UCSD-AML1 (cell line): ENCODE measurements around the gene ZC3HAV1.
"Not testable (repeated sequence)": the region's sequence is repeated elsewhere in the genome, so short reads cannot be mapped to it uniquely, and the experiment has no call there.

Experiments
- DNase-seq: peaks from one replicate; lab custom pipeline; 2025; ENCODE audit not compliant: unreplicated experiment; lab: John Stamatoyannopoulos, UW

Gene ZC3HAV1

DNA sequence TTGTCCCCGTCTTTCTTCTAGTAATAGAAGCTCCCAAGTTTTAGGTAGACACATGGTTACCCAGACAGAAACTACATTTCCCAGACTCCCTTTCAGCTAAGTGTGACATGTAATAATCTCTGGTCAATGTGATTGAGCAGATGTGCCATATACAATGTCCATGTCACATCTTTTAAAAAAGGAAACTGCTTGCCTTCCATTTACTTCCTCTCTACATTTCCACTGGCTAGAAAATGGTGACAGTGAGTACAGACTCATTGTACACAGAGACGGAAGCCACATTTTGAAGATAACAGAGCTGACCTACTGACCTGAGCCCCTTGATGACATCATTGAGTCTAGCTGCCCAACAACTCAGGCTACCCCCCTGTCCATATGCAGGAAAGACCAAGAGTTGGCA lies 21.3 kb downstream of the ZC3HAV1 start:
- no peak for DNase-seq

- DNase-seq = no peak
Observed at GRCh38 chr7:139087212-139087611, 22.3 kb downstream of the ZC3HAV1 start.

DNA sequence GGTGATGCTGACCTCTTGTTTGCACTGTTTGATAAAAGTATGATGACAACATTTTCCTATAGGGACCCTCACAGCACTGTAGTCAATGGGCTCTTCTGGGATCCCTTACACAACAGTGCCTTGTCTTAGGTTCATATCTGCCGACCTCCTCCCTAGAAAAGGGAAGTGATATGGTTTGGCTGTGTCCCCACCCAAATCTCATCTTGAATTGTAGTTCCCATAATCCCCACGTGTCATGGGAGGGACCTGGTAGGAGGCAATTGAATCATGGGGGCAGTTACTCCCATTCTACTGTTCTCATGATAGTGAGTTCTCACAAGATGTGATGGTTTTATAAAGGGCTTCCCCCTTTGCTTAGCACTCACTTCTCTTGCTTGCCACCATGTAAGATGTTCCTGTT lies 23.1 kb downstream of the ZC3HAV1 start:
- DNase-seq = no peak

DNA sequence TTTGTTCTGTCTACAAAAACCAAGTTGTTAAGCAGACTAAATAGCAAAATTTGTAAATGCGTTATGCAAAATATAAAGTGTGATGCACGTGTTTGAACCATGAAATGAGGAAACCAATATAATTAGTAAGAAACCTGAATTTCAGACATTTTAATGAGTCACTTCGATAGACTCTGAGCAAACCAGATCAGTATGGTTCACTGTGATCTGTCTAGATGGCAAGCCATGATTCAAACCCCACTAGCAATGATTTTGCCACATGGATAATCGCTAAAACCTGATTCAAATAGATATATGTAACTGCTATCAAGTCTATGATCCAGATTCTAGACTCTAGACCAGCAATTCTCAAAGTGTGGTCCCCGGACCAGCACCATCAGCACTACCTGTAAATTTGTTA lies 24.8 kb downstream of the ZC3HAV1 start:
- no peak for DNase-seq

DNA sequence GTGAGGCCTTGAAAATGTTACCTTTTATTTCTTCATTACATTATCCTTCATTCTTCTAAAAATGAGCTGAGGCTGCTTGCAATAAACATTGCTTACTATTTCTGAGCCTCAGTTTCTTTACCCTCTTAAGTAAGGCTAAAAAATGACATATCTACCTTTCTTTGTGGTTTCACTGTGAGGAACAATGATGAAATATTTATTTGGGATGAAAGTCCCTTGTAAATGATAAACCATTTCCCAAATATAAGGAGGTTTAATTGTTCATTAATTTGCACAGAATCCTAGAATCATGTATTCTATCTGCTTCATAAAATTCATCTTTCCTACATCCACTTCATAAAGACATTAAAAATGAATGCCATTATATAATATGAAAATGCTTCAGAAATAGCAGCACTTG lies 27.9 kb downstream of the ZC3HAV1 start:
- no peak for DNase-seq

- no peak for DNase-seq
Observed at GRCh38 chr7:139080905-139081304, 28.6 kb downstream of the ZC3HAV1 start.

GRCh38 chr7:139079861-139080260 lies 29.7 kb downstream of the ZC3HAV1 start:
- no peak for DNase-seq

DNA sequence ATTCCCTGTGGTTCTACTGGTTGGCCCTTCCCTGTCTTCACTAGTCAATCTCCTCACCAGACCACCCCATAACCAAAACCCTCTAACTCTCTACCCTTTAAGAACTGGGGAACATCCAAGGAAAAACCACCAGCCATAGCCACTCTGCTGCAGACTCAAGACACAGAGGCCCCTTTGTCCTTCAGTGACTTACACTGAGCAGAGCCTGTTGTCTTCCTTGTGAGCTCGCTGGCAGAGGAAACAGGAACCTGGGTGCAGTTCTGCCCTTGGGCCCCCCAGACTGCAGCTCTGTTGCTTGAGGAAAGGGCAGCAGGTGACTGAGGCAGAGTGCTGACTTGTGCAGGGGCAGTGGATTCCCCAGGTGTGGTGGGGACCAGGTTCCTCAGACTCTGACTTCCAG lies 30.6 kb downstream of the ZC3HAV1 start:
- no peak for DNase-seq

- no peak for DNase-seq
Observed at GRCh38 chr7:139078399-139078798, 31.1 kb downstream of the ZC3HAV1 start.

DNA sequence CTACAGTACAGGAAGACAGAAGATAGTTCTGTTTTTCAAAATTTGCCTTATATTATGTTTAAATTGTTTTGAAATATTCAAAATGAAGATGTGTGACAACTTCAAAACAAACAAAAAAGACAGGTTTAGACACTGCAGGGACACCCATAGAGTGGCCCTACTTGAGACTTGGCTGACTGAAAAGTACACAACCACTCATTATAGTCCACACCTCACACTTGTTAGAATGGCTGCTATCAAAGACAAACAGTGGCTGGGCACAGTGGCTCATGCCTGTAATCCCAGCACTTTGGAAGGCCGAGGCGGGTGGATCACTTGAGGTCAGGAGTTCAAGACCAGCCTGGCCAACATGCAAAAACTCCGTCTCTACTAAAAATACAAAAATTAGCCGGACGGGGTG lies 31.8 kb downstream of the ZC3HAV1 start:
- DNase-seq = not testable (repeated sequence)

- no peak for DNase-seq
Observed at GRCh38 chr7:139075871-139076686, 33.4 kb downstream of the ZC3HAV1 start.

DNA sequence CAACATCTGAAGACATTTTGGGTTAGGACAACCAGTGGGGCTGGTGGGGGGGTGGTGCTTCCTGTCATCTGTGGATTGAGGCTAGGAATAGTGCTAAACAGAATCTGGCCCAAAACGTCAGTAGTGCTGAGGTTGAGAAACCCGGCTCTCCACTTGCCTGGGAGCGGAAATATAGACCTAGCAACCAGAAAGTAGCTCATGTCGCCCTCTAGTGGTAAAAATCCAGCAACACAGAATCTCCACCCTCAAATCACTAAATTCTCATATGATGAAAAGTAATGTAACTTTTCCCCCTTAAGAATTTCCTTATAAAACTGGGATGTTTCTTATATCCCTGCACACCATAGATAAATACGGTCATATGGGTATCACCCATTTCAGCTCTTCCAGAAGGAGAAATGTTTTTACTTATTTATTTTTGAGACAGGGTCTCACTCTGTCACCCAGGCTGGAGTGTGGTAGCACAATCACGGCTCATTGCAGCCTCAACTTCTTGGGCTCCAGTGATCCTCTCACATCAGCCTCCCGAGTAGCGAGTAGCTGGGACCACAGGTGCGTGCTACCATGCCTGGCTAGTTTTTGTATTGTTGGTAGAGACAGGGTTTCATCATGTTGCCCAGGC lies 34.4 kb downstream of the ZC3HAV1 start:
- DNase-seq = peak; percentile 10

DNA sequence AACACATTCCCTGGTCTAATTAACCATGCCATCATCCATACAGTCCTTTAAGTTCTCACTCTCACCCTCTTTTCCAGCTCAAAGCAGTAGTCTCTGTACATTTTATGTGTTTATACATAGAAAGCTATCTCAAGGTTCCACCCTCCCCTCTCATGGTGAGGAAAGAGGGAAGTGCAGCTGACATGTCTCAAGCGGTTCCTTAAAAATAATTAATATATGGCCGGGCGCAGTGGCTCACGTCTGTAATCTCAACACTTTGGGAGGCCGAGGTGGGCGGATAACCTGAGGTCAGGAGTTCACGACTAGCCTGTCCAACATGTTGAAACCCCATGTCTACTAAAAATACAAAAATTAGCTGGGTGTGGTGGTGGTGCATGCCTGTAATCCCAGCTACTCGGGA lies 36.7 kb downstream of the ZC3HAV1 start:
- no peak for DNase-seq

DNA sequence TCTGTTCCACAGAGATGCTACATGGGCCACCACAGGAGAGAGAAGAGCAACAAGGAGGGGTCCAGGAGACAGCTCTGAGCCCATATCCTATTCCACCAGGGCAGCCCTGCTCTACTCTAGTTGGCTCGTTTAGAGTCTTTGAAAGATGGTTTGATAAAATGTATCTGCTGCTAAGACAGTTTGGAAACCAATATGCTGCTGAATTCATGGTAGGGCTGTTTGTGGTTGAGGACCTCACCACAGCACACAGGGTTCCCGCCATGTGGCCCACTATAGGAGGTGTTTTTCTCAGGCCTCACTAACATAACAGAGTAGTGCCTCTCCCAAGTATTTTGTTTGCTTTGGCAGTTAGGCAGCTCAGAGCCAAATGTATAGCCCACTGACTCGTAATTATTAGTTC lies 37.8 kb downstream of the ZC3HAV1 start:
- DNase-seq = no peak

DNA sequence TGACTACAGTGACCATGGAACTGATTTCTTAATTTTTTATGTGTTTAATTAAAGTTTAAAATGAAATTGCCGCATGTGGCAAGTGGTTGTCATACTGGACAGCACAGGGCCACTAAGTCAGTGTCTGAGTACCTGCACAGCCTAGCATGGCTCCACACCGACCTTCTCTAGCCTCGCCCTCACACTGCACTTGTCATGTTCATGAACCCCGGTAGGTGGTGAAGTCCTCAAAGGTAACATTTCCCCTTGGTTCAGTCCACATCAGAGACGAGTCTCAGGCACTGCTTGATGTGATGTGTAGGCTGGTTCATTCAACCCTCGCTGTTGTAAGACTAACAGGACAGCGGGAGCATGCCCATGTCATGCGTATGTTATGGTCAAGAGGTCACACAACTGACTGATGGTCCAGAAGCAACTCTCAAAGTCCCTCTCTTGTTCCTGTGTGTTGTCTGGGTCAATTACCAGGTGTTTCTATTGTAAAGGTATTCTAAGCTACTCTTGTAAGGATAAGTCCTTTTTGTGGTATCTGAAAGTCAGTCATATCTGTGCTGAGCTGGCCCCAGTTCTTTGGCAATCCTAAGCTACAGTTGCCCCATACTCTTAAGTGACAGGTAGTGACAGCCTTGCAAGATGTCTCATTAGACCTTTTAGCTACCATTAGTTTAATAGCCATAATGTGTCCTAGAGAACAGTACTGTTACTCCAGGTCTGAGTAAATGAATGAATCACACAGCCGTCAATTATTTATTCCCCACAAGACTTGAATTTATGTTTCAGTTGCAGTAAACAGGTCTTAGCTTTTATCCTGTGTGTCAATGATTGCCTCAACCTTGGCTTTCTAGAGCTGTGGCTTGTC lies 40.7 kb downstream of the ZC3HAV1 start:
- DNase-seq = no peak

- DNase-seq = no peak
Observed at GRCh38 chr7:139066315-139066714, 43.2 kb downstream of the ZC3HAV1 start.

GRCh38 chr7:139065323-139065722 lies 44.2 kb downstream of the ZC3HAV1 start:
- no peak for DNase-seq

GRCh38 chr7:139061416-139061815 lies 48.1 kb downstream of the ZC3HAV1 start:
- DNase-seq = no peak

DNA sequence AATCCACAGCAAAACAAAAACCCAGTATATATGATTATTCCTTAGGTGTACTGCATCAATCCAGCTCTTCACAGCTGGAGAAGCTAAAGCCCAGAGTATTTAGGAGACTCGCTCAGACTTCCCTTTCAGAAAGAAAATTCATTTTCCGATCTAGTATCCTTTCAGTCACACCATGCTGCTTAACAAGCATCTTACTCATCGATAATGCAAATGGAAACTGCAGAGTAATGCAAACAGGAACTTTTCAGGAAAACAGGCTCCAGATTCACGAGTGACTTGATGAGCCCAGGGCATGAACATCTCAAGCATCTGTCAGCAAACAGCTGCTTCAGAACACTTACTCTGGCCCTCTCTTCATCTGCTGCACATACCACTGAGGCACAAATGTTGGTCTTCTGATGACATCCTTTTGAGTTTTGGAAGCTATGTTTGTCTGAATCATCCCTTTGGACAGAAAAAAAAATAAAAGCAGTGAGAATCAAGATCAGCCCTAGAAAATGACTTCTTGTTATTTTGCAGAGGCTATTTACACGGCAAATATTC lies 48.8 kb downstream of the ZC3HAV1 start:
- DNase-seq = no peak

GRCh38 chr7:139059905-139060304 lies 49.6 kb downstream of the ZC3HAV1 start:
- no peak for DNase-seq

DNA sequence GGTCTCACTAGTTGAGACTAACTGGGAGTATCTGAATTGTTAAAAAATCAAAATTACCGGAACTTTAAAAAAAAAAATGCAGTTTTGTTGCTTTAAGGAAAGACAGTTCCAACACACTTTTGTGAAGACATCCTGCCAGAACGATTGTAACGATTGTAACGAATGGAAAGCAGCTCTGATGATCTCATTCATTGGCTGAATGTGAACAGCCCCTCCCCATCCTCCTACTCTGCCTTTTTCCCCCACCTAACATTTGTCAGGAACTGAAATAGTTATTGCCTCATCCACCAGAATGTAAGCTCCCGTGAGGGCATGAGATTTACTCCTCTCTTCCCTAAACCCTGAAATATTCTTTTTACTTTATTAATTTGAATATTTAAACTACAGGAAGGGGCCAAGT lies 50.6 kb downstream of the ZC3HAV1 start:
- DNase-seq = no peak

GRCh38 chr7:139055674-139056073 lies 53.8 kb downstream of the ZC3HAV1 start:
- DNase-seq = no peak
